ENCODE measurements around the gene ZBTB7A. TPM values are rescaled to one million over a fixed set of nuclear protein-coding genes. Genes with fewer than 3 reads are reported as not detected.

Gene ZBTB7A
- total RNA-seq, 1 experiment from 2014 or later = 49.5 TPM

GRCh38 chr19:4082172-4082571, 15.5 kb upstream of the ZBTB7A start:
- ChIA-PET POLR2A (no interaction called here), RAD21 (ENCODE audit: low non-redundant PET in 1 of 2, low total read pairs in 2 of 2, uncharacterized antibody in 2 of 2, unreplicated experiment in 2 of 2) (no interaction called here), CTCF (no interaction called here)
- no TSS peak for BruUV-seq (replicated peaks)
- Histone ChIP-seq H4K20me1 (ENCODE audit: insufficient read depth) (no peaks in the 10 kb centered on the region), H3K4me3 (replicated peaks in 1 of 2; ENCODE audit: low read depth in 1 of 2, low read length in 2 of 2) (no peak overlapping the region), H3K36me3 (ENCODE audit: control insufficient read depth in 1 of 2, insufficient read depth in 2 of 2, low read length in 2 of 2) (no peaks in the 10 kb centered on the region), H3K9me3 (ENCODE audit: control insufficient read depth in 1 of 2, insufficient read depth in 1 of 2, low read depth in 1 of 2, low read length in 2 of 2) (no peaks in the 10 kb centered on the region), H3K9me2 (ENCODE audit: insufficient read depth) (no peaks in the 10 kb centered on the region), H3K79me2 (ENCODE audit: insufficient read depth, low read length) (no peaks in the 10 kb centered on the region), H3K4me2 (ENCODE audit: low read length) (no peak overlapping the region), H3K4me1 (ENCODE audit: control insufficient read depth in 1 of 2, insufficient read depth in 2 of 2, low read length in 2 of 2) (peaks cover 12 to 41% of the 10 kb centered on the region in 2 experiments), H3K27ac (ENCODE audit: low read depth, low read length) (no peak overlapping the region; the same call in 1 of the 2 replicates), H3K9ac (ENCODE audit: low read length) (no peak overlapping the region), H2AFZ (ENCODE audit: low read depth, low read length, poor library complexity, severe bottlenecking) (no peak overlapping the region), H3K27me3 (ENCODE audit: insufficient read depth, low read length) (no peaks in the 10 kb centered on the region)
- intact Hi-C loops (cut with micrococcal nuclease) = no loop called here
- TF ChIP-seq SP1 (IDR thresholded peaks at IDR 0.05; ENCODE audit: low read depth) = no peak
- no peak for TF ChIP-seq POLR2A (IDR thresholded peaks at IDR 0.05; ENCODE audit: borderline replicate concordance, extremely low read depth, insufficient read depth, insufficient read length)
- TF ChIP-seq EZH2 (IDR thresholded peaks at IDR 0.05) = no peak
- TF ChIP-seq SRF (IDR thresholded peaks at IDR 0.05; ENCODE audit: low read depth) = no peak
- no peak for TF ChIP-seq ZFX (IDR thresholded peaks at IDR 0.05)
- no peak for TF ChIP-seq CBX3 (IDR thresholded peaks at IDR 0.05; ENCODE audit: low read depth)
- no peak for TF ChIP-seq REST (IDR thresholded peaks at IDR 0.05; ENCODE audit: low read depth)
- TF ChIP-seq EZH2phosphoT487 (IDR thresholded peaks at IDR 0.05; ENCODE audit: borderline replicate concordance) = no peak
- no peak for TF ChIP-seq TCF7L2 (IDR thresholded peaks at IDR 0.05; ENCODE audit: borderline replicate concordance, extremely low read depth, insufficient read depth, insufficient read length)
- TF ChIP-seq ATF3 (IDR thresholded peaks at IDR 0.05) = no peak
- TF ChIP-seq YY1 (IDR thresholded peaks at IDR 0.05; ENCODE audit: extremely low read depth, insufficient replicate concordance, low read depth, low read length) = no peak
- TF ChIP-seq FOSL1 (IDR thresholded peaks at IDR 0.05; ENCODE audit: low read depth) = no peak
- TF ChIP-seq JUND (IDR thresholded peaks at IDR 0.05) = no peak
- TF ChIP-seq RAD21 (IDR thresholded peaks at IDR 0.05; ENCODE audit: low read depth) = no peak
- TF ChIP-seq POLR2AphosphoS5 (IDR thresholded peaks at IDR 0.05; ENCODE audit: low read depth, low read length) = no peak
- TF ChIP-seq ZBTB33 (IDR thresholded peaks at IDR 0.05; ENCODE audit: extremely low read depth, insufficient replicate concordance, low read length) = no peak
- TF ChIP-seq CEBPB (IDR thresholded peaks at IDR 0.05; ENCODE audit: low read depth) = no peak
- TF ChIP-seq ELF1 (IDR thresholded peaks at IDR 0.05; ENCODE audit: borderline replicate concordance, low read depth) = no peak
- TF ChIP-seq MAX (IDR thresholded peaks at IDR 0.05) = no peak
- no peak for TF ChIP-seq ZNF274 (IDR thresholded peaks at IDR 0.05; ENCODE audit: low read depth, low read length)
- ATAC-seq (no peak; the same call in 1 of the 2 replicates), DNase-seq (ENCODE audit: low read depth, low spot score) (no peak)
